ENCODE results near the gene NRF1.

DNA sequence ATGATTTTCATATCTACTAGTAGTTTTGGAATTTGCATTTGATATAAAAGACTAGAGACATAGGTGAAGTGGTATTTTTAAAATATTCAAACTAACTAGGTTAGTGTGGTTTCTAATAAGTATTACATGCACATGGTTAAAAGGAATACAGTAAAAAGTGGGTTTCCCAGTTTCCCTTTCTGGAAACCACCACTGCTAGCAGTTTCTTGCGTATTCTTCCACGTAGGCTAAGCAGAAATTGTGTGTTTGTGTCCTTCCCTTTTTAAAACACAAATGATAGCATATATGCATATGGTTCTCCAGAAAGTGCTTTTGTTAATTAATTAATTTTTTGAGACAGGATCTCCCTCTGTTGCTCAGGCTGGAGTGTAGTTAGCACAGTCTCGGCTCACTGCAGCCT, 15.4 kb downstream of the NRF1 start:
- no peak for TF ChIP-seq POLR2A (IDR thresholded peaks at IDR 0.05; ENCODE audit: control extremely low read depth in 1 of 2, low read depth in 2 of 2, low read length in 2 of 2)
- TF ChIP-seq, protein P1, sequence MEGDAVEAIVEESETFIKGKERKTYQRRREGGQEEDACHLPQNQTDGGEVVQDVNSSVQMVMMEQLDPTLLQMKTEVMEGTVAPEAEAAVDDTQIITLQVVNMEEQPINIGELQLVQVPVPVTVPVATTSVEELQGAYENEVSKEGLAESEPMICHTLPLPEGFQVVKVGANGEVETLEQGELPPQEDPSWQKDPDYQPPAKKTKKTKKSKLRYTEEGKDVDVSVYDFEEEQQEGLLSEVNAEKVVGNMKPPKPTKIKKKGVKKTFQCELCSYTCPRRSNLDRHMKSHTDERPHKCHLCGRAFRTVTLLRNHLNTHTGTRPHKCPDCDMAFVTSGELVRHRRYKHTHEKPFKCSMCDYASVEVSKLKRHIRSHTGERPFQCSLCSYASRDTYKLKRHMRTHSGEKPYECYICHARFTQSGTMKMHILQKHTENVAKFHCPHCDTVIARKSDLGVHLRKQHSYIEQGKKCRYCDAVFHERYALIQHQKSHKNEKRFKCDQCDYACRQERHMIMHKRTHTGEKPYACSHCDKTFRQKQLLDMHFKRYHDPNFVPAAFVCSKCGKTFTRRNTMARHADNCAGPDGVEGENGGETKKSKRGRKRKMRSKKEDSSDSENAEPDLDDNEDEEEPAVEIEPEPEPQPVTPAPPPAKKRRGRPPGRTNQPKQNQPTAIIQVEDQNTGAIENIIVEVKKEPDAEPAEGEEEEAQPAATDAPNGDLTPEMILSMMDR (IDR thresholded peaks at IDR 0.05; ENCODE audit: control extremely low read depth in 1 of 3, insufficient read depth in 1 of 3, low read depth in 1 of 3, low read length in 3 of 3): no peak
- no peak for TF ChIP-seq MAFK (IDR thresholded peaks at IDR 0.05; ENCODE audit: low read depth, low read length)
- TF ChIP-seq GTF2F1 (IDR thresholded peaks at IDR 0.05; ENCODE audit: borderline replicate concordance, low read depth, low read length): no peak
- TF ChIP-seq, protein P2, sequence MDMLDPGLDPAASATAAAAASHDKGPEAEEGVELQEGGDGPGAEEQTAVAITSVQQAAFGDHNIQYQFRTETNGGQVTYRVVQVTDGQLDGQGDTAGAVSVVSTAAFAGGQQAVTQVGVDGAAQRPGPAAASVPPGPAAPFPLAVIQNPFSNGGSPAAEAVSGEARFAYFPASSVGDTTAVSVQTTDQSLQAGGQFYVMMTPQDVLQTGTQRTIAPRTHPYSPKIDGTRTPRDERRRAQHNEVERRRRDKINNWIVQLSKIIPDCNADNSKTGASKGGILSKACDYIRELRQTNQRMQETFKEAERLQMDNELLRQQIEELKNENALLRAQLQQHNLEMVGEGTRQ (IDR thresholded peaks at IDR 0.05; ENCODE audit: low read length): no peak
- no peak for TF ChIP-seq TBP (IDR thresholded peaks at IDR 0.05; ENCODE audit: low read depth, low read length)
- TF ChIP-seq EP300 (IDR thresholded peaks at IDR 0.05; ENCODE audit: borderline replicate concordance in 1 of 2, low read depth in 2 of 2, low read length in 2 of 2): no peak
- TF ChIP-seq EZH2 (IDR thresholded peaks at IDR 0.05; ENCODE audit: low read depth, low read length, severe bottlenecking): no peak
- no peak for TF ChIP-seq JUND (IDR thresholded peaks at IDR 0.05; ENCODE audit: low read length)
- TF ChIP-seq RAD21 (IDR thresholded peaks at IDR 0.05 in 1 of 2, conservative IDR thresholded peaks at IDR 0.05 in 1 of 2; ENCODE audit: low read depth in 2 of 2, low read length in 2 of 2): no peak
- no peak for TF ChIP-seq CEBPB (IDR thresholded peaks at IDR 0.05; ENCODE audit: low read depth, low read length)
- TF ChIP-seq TCF12 (IDR thresholded peaks at IDR 0.05; ENCODE audit: low read depth, low read length): no peak
- TF ChIP-seq NRF1 (IDR thresholded peaks at IDR 0.05; ENCODE audit: low read depth, low read length): no peak
- no peak for TF ChIP-seq ZNF274 (IDR thresholded peaks at IDR 0.05; ENCODE audit: borderline replicate concordance, extremely low read depth, low read length)
